H1 (cell line): ENCODE data around the gene SERPINA6.

Experiments used
- CTCF ChIP-seq, 3 experiments: IDR thresholded peaks; 1 replicate in 2 of 3; 2 replicates in 1 of 3; pipeline versions ENCODE4 v1.5.1 to v1.6.1; 2011; ENCODE audit warnings: low read length in 3 of 3, mild to moderate bottlenecking in 3 of 3, inconsistent platforms in 2 of 3, low read depth in 1 of 3, moderate library complexity in 1 of 3; ENCODE audit not compliant: insufficient read depth in 1 of 3; ENCODE audit errors: control extremely low read depth in 1 of 3
- POLR2AphosphoS5 ChIP-seq: IDR thresholded peaks from 2 replicates; pipeline ENCODE4 v1.6.1; 2011; ENCODE audit warnings: low read depth, low read length
- RFX5 ChIP-seq: IDR thresholded peaks from 2 replicates; pipeline ENCODE4 v1.6.1; 2011; ENCODE audit warnings: low read depth, low read length, improper control_type of control experiment, borderline replicate concordance

GRCh38 chr14:94330432-94330831, 7.3 kb upstream of the SERPINA6 start:
- no peak for TF ChIP-seq RFX5
- no peak for TF ChIP-seq CTCF (IDR thresholded peaks at IDR 0.05; ENCODE audit: control extremely low read depth in 1 of 3, insufficient read depth in 1 of 3, low read depth in 1 of 3, low read length in 3 of 3)
- TF ChIP-seq POLR2AphosphoS5: no peak
